Caki2 (cell line): ENCODE measurements around the gene CHST15. TPM values are rescaled to one million over a fixed set of nuclear protein-coding genes. Genes with fewer than 3 reads are reported as not detected.

Experiments
- DNase-seq: peaks from one replicate; pipeline ENCODE4 v3.0.0-alpha.2; 2015; ENCODE audit warnings: low read depth
- in situ Hi-C: cut with HindIII; loops from 2 replicates; pipeline ENCODE4 v1.10.0; 2016; ENCODE audit warnings: low sequenced_read_pairs, low pct_unique_long_range_greater_than_20kb, mixed read lengths
- total RNA-seq: library from RNA; depleted of rRNA; stranded (reverse); fragments of >200 nt; shearing (Covaris generic); gene quantifications from 2 replicates; pipeline ENCODE4 v1.2.3, GENCODE V29; 2014; ENCODE audit warnings: low replicate concordance

Gene CHST15
- total RNA-seq, 1 experiment from 2014 or later, result 27.1 TPM

- no peak for DNase-seq
- in situ Hi-C loops, result no loop called here
Observed at GRCh38 chr10:124087672-124088634, 5.4 kb downstream of the CHST15 start.

- no peak for DNase-seq
- in situ Hi-C loops, result no loop called here
Observed at GRCh38 chr10:124086787-124087671, 6.4 kb downstream of the CHST15 start.

GRCh38 chr10:124086097-124086710 lies 7.2 kb downstream of the CHST15 start:
- no peak for DNase-seq

GRCh38 chr10:124085680-124086079 lies 7.7 kb downstream of the CHST15 start:
- in situ Hi-C loops, result no loop called here
- no peak for DNase-seq

More at GRCh38 chr10:124086097-124086710, 7.2 kb downstream of the CHST15 start:
- in situ Hi-C loops, result no loop called here

DNA sequence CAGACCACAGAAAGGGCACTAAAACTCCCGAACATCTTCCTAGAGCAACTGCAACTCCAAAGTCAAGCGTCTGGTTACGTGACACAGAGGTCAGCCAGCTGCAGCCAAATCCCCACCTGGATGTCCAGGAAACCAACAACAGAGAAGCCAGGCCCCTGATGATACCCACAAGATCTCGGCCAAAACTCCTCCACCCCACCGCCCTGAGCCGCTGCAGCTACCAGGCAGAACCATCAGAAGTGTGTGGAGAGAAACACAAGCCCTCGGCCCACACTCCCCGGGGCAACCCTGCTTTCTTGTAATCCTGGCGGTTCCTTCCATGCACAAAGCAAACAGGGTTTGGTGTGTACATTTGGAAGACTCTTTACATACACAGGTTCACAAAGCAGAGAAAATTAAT lies 8.7 kb downstream of the CHST15 start:
- in situ Hi-C loops, result no loop called here

GRCh38 chr10:124083740-124084397 lies 9.5 kb downstream of the CHST15 start:
- in situ Hi-C loops, result no loop called here
- no peak for DNase-seq

More for the DNA sequence above, 8.7 kb downstream of the CHST15 start:
- DNase-seq, result no peak

DNA sequence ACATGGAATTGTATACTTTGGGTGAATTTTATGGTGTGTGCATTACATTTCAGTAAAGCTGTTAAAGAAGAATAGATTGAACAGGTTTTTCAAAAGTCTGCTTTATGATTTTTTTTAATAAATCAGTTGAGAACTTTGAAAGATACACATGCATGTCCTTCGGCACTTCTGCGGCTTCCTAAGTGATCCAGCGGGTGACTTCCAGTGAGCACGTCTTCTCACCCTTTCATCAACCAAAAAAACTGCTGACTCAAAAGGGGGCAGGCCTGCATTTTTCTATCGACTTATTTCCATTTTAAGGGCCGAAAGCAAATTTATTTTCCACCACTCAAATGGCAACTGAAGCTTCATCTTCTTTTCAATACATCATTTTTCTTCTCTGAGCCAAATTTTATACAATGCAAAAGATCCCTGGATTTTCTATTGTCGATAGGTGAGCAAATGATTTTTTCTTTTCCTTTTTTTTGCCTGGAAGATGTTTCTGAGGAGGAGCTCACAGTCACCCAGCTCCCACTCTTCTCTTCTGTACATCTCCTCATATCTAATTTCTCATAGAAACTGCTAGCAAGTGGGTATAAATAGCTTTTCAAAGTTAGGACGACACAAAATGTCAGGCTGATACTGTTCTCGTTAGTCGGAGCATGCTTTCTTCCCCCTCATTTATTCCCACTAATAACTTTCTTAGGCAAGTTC lies 10.2 kb downstream of the CHST15 start:
- in situ Hi-C loops, result no loop called here

GRCh38 chr10:124082555-124082954 lies 10.8 kb downstream of the CHST15 start:
- no peak for DNase-seq
- in situ Hi-C loops, result no loop called here

More for the DNA sequence above, 10.2 kb downstream of the CHST15 start:
- no peak for DNase-seq

GRCh38 chr10:124081547-124082140 lies 11.8 kb downstream of the CHST15 start:
- no peak for DNase-seq
- in situ Hi-C loops, result no loop called here

DNA sequence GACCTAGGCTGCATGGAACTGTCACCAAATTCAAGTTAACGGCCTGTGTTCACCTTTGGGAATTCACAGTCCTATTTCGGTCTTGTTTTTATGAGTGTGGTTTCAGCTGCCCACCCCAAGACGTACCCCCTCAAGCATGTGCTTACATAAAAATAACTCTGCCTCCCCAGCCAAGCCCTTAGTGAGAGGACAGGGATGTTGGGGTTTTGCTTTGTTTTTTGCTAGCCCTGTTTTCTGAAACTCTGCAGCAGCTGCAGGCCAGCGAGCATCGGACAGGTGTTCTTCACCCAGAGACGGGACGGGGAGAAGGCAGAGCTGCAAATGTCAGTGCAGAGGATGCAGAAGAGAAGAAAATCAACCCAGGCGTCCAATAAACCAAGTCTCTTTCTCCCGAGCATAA lies 13.5 kb downstream of the CHST15 start:
- in situ Hi-C loops, result no loop called here
- DNase-seq, result no peak

- in situ Hi-C loops, result no loop called here
Observed at GRCh38 chr10:124078714-124079113, 14.7 kb downstream of the CHST15 start.

GRCh38 chr10:124078028-124078427 lies 15.4 kb downstream of the CHST15 start:
- in situ Hi-C loops, result no loop called here
- DNase-seq, result no peak

More at GRCh38 chr10:124078714-124079113, 14.7 kb downstream of the CHST15 start:
- DNase-seq, result no peak

- in situ Hi-C loops, result no loop called here
- no peak for DNase-seq
Observed at GRCh38 chr10:124077208-124077993, 16.0 kb downstream of the CHST15 start.

- in situ Hi-C loops, result no loop called here
- no peak for DNase-seq
Observed at GRCh38 chr10:124076148-124076733, 17.2 kb downstream of the CHST15 start.

DNA sequence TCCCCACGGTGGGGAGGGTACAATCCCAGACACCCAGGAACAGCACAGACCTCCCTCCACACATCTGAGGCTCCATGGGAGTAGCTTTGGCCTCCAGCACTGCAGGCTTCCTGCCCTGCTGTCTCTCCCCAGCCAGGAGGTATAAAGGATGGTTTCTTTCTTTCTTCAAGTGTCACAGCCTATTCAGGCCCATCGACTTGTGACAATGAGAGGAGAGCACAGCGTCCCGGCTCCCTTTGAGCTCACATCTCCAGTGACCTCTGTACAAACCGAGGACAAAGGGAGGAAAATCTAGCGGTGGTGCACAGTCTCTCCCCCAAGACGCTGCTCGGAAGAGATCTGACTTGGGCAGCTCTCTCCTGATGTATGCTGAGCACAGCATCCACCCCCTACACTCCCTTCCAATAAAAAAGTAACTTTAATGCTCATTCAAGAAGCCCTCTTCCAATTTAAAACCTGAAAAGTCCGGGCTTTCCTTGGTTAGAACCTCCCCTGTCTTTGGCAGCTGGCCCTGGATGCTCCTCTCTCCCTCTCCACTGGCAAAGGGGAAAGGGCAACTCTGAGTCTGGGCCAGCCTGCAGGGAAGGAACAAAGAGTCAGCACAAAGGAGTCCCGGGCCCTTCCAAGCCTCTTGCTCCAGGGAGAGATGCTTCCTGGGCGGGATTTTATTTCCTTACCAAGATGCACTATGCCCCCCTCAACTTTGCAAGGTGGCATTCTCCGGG lies 18.0 kb downstream of the CHST15 start:
- no peak for DNase-seq
- in situ Hi-C loops, result no loop called here
